ENCODE results near the gene VILL. TPM values are rescaled to one million over a fixed set of nuclear protein-coding genes. Genes with fewer than 3 reads are reported as not detected.

Gene VILL
- total RNA-seq, 2 experiments from 2014 or later, result 11.4 to 11.7 TPM

DNA sequence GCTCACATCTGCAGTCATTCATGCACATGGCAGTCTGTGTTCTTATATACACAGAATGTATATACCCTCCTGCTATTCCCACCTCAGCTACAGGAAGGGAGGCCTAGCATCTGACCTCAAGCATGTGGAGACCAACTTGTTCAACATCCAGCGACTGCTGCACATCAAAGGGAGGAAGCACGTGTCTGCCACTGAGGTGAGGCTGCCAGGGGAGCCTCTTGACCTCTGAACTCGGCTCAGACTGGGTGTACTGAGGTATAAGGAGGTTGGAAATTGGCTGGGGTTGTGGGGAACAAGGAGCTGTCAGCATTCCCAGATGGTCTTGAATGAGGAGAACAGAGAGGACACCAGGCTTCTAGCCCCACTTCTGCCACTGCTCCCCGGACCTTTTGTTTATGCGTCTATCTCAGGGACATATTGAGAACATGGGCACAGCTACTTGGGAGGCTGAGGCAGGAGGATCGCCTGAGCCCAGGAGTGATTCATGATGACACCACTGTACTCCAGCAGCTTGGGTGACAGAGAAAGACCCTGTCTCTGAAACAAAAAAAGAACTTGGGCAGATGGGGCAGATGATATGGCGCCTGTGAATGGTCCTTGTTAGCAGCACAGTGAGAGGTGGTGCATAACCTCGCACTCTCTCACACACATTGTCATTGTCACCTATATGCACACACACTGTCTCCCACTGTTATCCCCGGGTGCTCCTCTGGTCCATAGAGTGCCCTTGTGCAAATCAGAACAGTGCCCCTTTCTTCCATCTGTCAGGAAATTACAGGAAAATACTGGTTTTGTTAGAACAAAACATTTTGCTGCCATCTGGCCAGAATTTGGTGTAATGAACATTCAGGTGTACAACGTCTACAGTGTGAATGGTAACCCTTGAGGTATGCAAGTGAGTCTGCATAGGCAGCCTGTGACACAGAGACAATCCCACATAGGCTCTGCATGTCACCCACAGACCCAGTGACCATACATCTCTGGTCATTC, 5.4 kb downstream of the VILL start:
- DNase-seq (peak; percentile 33), ATAC-seq (no peak)
- Mint-ChIP-seq H3K4me3 (peak overlapping the region; percentile 85), H3K27me3 (no peaks in the 10 kb centered on the region), H3K9me3 (no peaks in the 10 kb centered on the region), H3K4me1 (ENCODE audit: low read depth) (peaks cover 51% of the 10 kb centered on the region), H3K36me3 (ENCODE audit: low read depth) (peaks cover 33% of the 10 kb centered on the region), H3K27ac (peak overlapping the region; percentile 95)
- ChIA-PET CTCF (interaction anchor here (0.6 to 2.3 kb wide), 21 partner anchors 9 to 457 kb away, joined by 3 to 15 read pairs (median 4); partner anchors contain the start of genes ACVR2B and DLEC1), POLR2A (interaction anchor here (1.0 kb wide), 1 partner anchor 169 kb away, joined by 3 read pairs; the partner anchor contains the start of gene OXSR1)
- TF ChIP-seq, protein P1, sequence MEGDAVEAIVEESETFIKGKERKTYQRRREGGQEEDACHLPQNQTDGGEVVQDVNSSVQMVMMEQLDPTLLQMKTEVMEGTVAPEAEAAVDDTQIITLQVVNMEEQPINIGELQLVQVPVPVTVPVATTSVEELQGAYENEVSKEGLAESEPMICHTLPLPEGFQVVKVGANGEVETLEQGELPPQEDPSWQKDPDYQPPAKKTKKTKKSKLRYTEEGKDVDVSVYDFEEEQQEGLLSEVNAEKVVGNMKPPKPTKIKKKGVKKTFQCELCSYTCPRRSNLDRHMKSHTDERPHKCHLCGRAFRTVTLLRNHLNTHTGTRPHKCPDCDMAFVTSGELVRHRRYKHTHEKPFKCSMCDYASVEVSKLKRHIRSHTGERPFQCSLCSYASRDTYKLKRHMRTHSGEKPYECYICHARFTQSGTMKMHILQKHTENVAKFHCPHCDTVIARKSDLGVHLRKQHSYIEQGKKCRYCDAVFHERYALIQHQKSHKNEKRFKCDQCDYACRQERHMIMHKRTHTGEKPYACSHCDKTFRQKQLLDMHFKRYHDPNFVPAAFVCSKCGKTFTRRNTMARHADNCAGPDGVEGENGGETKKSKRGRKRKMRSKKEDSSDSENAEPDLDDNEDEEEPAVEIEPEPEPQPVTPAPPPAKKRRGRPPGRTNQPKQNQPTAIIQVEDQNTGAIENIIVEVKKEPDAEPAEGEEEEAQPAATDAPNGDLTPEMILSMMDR (IDR thresholded peaks at IDR 0.05), result no peak
- intact Hi-C loops (cut with micrococcal nuclease), result no loop called here

DNA sequence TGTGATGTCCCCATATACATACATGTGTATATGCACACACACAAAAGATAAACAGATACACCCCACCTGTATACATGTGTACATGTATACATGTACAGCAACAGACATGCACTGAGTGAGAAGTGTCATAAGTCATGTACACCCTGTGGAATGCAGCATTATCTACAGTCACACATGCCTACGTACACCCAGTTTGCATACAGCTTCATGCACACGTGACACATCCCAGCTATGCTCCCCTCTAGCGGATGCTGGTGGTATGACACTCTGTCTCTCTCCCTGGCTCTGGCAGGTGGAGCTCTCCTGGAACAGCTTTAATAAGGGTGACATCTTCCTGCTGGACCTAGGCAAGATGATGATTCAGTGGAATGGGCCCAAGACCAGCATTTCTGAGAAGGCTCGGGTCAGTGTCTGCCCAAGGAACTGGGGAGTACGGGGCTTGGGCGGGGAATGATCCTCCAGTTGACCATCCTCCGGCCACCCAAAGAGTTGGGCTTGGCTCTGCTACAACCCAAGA, 6.3 kb downstream of the VILL start:
- Mint-ChIP-seq H3K4me3 (no peak overlapping the region), H3K36me3 (ENCODE audit: low read depth) (peaks cover 33% of the 10 kb centered on the region), H3K27me3 (no peaks in the 10 kb centered on the region), H3K27ac (peak overlapping the region; percentile 95), H3K9me3 (no peaks in the 10 kb centered on the region), H3K4me1 (ENCODE audit: low read depth) (peaks cover 51% of the 10 kb centered on the region)
- intact Hi-C loops (cut with micrococcal nuclease), result no loop called here
- ChIA-PET CTCF (interaction anchor here (0.6 to 2.3 kb wide), 20 partner anchors 8 to 456 kb away, joined by 3 to 15 read pairs (median 4); partner anchors contain the start of genes ACVR2B and DLEC1), POLR2A (interaction anchor here (0.6 to 2.0 kb wide), 5 partner anchors 23 to 1023 kb away, joined by 3 to 5 read pairs (median 3); partner anchors contain the start of genes DLEC1, OXSR1 and PLCD1)
- ATAC-seq (peak; percentile 71), DNase-seq (peak; percentile 93)
- TF ChIP-seq, protein P1 (IDR thresholded peaks at IDR 0.05), result peak; percentile 96

DNA sequence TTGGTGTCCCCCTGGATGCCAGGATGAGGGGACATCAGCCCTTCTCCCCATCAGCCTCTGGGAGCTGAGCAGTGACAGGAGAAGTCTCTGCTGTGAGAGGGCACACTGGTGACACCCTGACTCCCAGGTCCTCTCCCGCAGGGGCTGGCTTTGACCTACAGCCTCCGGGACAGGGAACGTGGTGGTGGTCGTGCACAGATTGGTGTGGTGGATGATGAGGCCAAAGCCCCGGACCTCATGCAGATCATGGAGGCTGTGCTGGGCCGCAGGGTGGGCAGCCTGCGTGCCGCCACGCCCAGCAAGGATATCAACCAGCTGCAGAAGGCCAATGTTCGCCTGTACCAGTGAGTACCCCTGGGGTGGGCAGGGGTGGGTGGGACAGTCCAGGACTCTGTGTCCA, 6.8 kb downstream of the VILL start:
- POLR2A ChIA-PET, result interaction anchor here (0.6 to 2.0 kb wide), 4 partner anchors 24 to 1023 kb away, joined by 3 to 5 read pairs (median 3); partner anchors contain the start of genes DLEC1 and PLCD1

DNA sequence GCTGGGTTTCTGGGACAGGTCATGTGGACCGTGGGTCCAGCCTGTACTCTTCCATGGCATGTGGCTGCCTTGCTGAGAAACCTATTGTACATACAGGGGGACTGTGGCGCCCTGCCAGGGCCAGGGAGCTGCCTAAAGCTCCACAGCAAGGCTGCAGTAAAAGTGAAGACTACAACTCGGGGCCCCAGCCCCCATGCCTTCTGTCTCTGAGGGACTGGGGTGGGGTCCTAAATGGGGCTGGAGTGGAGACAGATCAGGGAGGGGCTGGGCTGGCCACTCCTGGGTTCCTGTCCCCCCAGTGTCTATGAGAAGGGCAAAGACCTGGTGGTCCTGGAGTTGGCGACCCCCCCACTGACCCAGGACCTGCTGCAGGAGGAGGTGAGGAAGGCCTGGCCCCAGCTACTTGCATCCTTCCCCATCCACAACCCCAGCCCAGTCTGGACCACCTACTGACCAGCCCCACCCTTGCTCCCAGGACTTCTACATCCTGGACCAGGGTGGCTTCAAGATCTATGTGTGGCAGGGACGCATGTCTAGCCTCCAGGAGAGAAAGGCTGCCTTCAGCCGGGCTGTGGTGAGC, 7.3 kb downstream of the VILL start:
- intact Hi-C loops (cut with micrococcal nuclease), result no loop called here

More for the DNA sequence above, 6.8 kb downstream of the VILL start:
- DNase-seq (no peak), ATAC-seq (no peak)
- Mint-ChIP-seq H3K27ac (no peak overlapping the region), H3K27me3 (no peaks in the 10 kb centered on the region), H3K36me3 (ENCODE audit: low read depth) (peaks cover 33% of the 10 kb centered on the region), H3K9me3 (no peaks in the 10 kb centered on the region), H3K4me1 (ENCODE audit: low read depth) (peaks cover 51% of the 10 kb centered on the region), H3K4me3 (no peak overlapping the region)
- intact Hi-C loops (cut with micrococcal nuclease), result no loop called here
- CTCF ChIA-PET, result interaction anchor here (1.0 to 2.3 kb wide), 18 partner anchors 8 to 198 kb away, joined by 3 to 15 read pairs (median 4); partner anchors contain the start of gene DLEC1
- TF ChIP-seq, protein P1 (IDR thresholded peaks at IDR 0.05), result no peak

More for the DNA sequence above, 7.3 kb downstream of the VILL start:
- Mint-ChIP-seq H3K4me1 (ENCODE audit: low read depth) (peaks cover 51% of the 10 kb centered on the region), H3K4me3 (peak overlapping the region; percentile 79), H3K27me3 (no peaks in the 10 kb centered on the region), H3K36me3 (ENCODE audit: low read depth) (peaks cover 33% of the 10 kb centered on the region), H3K9me3 (no peaks in the 10 kb centered on the region), H3K27ac (peak overlapping the region; percentile 97)
- ATAC-seq (no peak), DNase-seq (no peak)
- CTCF ChIA-PET, result interaction anchor here (1.4 to 2.3 kb wide), 6 partner anchors 9 to 142 kb away, joined by 3 to 15 read pairs (median 8); partner anchors contain the start of gene DLEC1
- TF ChIP-seq, protein P1 (IDR thresholded peaks at IDR 0.05), result no peak
- POLR2A ChIA-PET, result interaction anchor here (0.5 to 2.0 kb wide), 5 partner anchors 24 to 1024 kb away, joined by 3 to 5 read pairs (median 3); partner anchors contain the start of genes DLEC1 and PLCD1
